DMS153 treated with DMSO at 0.1 percent for 48 hours (cell line): ENCODE data around the gene SNAI1.
"Not testable (repeated sequence)": the region's sequence is repeated elsewhere in the genome, so short reads cannot be mapped to it uniquely, and the experiment has no call there.

Experiments
- DNase-seq: peaks from one replicate; lab custom pipeline; 2025; ENCODE audit not compliant: unreplicated experiment; lab: John Stamatoyannopoulos, UW

Gene SNAI1

DNA sequence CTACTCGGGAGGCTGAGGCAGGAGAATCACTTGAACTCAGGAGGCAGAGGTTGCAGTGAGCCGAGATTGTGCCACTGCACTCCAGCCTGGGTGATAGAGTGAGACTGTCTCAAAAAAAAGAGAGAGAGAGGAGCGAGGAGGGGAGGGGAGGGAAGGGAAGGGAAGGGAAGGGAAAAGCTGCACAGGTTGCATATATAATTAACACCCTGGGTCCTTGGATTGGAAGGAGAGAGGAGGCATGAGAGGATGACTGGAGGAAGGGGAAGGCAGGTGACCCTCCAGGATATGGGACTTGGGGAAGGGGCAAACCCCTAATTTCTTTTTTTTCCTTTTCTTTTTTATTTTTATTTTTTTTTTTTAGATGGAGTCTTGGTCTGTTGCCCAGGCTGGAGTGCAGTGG is 28.8 kb downstream of the SNAI1 start:
- not testable (repeated sequence) for DNase-seq

DNA sequence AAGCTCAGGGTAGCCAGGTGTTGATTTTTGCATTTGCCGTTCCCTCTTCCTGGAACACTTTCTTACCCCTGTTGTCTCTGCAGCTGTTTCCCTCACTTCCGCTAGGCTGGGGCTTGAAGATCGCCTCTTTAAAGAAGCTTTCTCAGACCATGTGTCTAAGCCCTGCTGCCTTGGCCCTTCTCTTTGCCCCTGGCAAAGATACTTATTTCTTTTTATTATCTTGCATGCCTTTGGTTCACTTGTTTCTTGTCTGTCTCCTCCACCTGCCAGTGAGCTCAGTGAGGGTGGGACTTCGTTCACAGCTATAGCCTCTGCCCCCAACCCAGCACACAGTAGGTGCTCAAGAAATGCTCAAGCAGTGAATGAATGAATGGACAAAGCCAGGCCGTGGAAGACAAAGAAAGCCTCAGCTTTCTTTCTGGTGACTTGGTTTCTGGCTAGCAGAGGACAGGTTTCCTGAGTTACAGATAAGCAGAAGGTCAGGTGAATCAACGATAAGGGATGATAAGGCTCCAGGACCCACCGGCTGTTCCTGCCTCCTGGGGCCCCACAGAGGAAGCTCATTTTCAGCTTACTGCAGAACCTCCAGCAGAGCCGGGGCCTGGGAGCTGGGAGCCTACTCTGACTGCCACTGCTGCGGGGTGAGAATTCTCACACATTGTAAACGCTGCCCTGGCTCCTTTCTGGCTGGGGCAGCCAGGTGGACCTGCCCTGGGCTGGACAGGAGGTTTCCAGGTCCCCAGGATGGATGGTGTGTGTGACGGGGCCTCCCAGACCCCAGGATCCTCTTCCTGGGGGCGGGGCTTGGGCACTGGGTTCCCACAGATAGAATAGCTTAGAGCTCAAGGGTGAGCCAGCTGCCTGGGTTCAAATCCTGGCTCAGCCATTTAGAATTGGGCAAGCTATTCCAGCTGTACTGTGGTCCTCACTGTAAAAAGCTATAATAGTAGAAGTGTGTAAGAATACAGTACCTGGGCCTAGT is 29.8 kb downstream of the SNAI1 start:
- DNase-seq = no peak

DNA sequence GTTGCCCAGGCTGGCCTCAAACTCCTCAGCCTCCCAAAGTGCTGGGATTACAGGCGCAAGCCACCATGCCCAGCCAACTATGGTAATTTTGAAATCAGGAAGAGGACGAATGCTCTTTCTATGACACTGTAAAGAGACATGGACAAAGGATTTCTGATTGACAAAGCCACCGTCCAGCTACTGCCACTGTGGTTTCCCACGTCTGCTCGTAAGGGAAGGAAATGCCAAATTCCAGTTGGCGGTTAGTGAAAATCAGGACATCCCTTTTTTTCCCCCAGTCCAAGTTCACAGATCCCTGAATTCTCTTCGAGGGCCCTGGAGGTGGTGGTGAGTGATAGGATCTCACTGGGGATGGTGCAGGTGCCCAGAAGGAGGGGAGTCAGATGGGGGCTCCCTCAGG is 31.2 kb downstream of the SNAI1 start:
- DNase-seq = no peak

DNA sequence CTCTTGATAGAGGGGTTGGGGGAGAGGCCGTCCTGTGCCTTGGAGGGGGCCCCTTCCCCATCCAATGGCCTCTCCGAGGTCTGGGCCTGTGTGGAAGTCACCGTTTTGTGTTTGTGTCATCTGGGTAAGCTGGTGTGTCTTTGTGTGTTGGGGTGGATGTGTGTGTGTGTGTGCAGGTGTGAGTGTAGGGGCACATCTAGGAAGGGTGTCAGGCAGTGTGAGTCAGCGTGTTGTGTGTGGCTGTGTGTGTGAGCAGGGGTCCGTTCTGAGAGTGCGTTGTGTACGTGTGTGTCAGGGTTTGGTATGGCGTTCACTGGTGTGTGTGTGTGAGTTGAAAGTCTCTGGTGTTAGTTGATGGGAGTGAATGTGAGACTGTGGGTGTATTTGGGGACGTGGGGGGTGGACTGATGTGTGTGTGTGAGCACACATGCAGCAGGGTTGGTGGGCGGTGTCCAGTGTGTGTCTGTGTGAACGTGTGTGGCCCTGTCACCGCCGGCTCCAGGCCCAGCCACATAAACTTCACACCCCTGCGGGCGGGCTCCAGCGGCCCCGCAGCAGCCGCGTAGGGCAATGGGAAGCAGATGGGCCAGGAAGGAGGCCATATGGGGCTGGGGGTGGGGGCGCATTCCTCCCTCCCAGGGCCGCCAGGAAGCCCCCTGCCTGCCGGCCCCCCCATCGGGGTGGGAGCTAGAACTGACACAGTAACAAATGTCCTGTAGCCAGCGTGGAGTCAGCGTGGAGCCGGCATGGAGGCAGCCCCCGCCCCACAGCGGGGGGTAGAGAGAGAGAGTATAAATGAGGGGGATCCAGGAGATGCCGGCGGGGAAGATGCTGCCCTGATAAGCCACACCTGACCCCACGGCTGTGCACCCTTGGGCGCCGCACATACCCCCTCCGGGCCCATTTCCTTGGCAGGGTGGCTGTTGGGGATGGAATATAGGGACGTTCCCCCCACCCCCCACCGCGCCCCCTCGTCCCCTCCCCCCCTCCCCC is 32.1 kb downstream of the SNAI1 start:
- DNase-seq = no peak

DNA sequence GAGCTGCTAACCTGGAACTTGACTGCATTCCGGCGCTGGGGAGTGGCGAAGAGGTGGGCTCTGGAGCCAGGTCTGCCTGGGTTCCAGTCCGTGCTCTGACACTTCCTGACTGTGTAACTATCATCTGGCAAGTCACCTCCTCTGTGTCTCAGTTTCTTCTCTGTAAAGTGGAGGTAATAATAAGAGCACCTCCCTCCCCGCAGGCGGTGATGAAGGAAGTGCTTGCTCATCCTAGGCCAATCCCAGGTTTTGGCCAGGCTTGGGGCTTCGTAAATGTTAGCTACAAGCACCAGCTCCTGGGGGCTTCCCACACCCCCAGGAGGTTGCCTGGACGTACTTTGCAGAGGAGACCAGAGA is 32.8 kb downstream of the SNAI1 start:
- no peak for DNase-seq

DNA sequence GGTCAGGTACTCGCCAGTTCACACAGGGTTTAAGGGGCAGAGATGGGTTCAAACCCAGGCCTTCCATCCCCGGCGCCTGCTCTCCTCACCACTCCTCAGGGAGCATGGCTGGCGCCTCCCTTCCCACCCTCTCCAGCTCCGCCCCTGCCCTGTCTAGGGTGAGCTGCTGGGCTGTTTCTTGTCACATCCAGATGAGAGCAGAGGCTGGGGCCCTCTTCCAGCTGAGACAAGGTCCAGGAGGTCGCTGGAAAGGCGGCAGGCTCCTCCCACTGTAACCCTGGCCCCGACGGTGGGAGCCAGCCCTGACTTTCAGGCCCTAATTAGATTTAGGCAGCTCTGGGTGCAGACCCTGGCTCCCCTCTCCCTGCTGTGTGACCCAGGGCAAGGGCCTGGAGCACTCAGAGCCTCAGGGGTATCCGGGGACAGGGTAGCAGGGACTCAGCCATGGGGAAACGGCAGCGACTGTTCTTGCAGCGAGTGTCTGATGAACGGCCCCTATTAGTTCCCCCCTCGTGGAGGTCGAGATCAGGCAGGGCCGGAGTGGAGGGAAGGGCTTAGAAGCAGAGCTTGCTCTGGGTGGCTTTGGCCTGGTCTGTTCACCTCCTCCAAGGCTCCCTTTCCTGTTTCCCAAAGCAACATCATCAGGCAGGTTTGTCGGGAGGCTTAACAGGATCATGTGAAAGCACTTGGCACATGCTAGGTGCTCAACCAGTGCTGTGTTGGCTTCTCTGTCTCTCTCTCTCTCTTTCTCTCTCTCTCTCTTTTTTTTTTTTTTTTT is 33.4 kb downstream of the SNAI1 start:
- DNase-seq = no peak

DNA sequence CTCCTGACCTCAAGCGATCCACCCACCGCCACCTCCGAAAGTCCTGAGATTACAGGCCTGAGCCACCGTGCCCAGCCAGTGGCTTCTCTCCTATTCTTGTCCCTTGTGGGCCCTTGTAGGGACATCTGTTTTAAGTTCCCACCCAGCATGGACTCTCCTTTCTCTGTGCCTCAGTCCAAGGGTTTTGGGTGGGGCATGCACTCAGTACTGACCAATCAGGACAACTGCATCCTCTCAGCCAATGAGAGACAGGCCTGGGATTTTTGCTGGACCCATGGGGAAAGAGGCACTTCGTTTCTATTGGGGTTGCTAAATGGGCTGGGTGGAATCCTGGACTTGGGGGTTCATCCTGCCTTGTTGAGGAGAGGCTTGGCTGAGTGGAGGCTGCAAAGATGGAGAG is 34.4 kb downstream of the SNAI1 start:
- no peak for DNase-seq

DNA sequence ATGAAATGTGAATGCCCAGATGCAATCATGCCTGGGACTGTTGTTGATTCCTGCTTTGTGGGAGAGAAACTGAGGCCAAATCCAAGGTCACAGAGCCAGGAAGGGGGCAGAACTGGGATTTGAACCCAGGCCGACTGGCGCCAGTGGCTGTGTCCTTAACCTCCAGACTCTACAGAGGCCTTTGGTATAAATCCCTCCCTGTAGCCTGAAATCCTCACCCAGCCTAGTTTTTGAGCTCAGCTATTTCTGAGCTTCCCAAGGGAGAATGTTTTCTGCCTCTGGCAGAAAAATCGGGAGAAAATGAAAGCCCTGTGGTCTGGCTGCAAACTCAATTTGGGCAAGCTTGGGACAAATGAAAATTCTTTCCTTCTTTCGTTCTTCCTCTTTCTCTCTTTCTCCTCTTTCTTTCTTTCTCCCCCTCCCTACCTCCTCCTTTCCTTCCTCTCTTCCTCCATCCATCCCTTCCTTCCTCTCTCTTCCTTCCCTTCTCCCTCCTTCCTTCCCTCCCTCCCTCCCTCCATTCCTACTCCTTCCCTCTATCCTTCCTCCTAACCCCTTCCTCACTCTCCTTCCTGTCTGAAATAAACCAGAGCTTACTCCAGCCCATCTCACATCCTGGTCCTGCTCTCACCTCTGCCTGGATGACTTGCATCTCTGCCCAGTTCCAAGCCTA is 34.9 kb downstream of the SNAI1 start:
- DNase-seq = no peak

DNA sequence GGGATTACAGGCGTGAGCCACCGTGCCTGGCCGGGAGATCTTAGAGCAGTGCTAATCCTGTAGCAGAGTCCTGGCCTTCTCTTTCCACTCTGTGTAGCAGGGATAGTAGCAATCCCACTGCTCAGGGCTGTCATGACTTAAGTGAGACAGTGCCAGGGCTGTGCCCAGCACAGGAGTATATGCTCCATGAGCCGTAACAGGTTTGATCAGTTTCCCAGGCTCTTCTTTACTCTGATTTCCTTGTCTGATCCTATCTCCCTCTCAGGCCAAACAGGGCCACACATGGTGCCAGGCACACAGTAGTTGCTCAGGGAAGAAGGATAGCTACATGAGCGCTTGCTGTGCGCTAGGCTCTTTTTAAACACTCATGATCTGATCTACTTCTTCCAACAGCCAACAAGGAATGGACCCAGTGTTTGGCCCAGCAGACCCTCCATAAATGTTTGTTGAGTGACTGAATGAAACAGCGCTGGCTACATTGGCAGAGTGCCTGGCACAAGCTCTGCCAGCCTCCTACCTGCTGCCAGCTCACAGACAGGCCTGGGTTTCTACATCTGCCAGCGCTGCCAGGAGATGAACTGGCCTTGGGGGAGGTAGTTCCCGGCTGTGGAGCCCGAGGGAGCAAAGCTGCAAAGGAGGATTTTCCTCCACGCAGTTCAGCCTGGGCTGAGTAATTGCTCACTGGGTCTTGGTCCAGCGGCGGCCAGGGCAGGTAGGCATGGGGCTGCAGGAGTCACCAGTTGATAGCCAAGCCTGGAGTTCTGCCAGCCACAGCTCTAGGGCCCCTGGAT is 36.9 kb downstream of the SNAI1 start:
- no peak for DNase-seq

DNA sequence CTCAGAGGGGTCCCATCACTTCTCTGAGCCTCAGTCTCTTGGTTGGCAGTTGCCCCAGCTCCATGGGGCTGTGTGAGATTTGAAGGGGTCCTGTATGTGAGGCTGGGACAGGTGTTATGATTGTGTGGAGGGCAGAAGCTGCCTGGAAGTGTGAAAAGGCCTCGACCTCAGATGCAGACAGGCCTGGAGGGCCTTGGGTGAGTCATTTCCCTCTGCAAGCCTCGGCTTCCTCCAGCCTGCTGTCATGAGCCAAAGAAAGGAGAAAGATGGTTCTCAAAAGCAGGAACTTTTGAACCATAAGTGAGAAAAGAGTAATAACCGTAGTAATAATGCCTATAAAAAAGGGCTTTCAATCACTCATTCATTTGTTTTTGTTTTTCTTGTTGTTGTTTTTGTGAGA is 37.5 kb downstream of the SNAI1 start:
- DNase-seq = no peak

DNA sequence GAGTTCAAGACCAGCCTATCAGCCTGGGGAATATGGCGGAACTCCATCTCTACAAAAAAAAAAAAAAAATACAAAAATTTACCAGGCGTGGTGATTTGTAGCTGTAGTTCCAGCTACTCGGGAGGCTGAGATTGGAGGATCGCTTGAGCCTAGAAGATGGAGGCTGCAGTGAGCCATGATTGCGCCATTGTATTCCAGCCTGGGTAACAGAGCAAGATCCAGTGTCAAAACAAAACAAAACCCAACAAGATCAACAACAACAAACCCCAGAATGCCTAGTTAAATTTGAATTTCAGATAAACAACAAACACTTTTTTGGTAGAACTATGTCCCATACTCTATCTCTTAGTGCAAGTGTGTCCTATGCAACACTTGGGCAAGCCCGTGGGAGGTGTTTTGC is 39.9 kb downstream of the SNAI1 start:
- no peak for DNase-seq

DNA sequence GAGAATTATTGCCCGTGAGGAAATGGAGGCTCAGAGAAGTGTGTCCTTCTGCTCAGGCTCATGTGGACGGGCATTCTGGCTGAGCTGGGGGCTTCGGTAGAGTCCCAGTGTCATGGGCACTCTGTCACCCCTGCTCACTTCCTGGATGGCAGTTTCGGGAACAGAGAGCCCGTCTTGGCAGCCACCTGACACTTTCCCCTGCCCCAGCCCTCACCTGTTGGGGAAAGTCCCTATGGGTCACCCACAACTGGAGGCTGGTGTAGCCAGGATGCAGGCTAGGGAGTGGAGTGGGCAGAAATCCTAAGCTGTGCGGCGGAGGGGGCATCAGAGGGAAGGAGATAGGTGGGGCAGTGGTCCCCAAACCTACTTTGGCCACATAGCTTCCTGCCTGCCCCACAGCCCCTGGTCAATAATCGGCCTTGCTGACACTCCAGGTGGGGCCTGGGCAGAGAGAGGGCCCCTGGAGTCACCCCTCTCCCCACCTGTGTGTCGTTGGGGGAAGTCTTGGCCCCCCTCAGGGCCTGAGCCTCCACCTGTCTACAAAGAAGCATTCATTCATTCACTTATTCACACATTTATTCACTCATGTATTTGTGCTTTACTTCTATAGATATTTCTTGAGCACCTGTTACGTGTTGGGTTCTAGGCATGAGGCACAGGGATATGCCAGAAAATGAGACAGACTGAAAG is 40.5 kb downstream of the SNAI1 start:
- DNase-seq = no peak

DNA sequence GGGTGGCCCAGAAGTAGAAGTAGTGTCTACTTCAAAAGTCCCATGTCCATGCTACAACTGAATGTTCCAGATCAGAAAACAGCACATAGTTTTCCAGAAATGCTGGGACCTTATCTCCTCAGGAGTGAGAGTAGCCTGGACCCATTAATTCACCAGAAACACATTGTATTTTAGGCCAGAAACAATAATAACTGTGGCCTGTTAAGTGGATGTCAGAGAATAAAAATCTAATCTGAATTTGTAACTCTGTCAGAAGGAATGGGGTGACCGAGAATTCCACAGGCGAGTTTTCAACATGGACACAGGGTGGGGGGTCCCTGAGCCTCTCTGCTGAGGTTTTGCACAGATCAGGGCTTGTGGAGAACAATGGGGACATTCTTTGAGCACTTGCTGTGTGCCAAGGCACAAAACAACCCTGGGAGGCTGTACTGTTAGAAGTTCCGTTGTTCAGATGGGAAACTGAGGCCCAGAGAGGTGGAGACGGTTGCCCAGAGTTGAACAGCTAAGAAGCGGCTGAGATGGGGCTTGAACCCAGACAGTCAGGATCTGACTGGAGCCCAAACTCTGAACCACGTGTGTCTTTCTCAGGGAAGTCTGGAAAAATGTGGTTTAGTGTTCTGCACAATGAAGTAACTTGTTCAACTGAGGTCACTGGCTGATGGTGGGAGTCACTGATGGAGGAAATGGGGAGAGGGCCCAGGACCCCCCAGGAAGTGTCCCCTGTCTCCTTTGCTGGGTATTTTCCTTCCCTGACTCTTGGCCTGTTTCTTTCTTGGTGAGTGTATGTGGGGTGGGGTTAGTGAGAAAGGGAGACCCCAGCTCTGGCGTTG is 44.2 kb downstream of the SNAI1 start:
- DNase-seq = no peak

DNA sequence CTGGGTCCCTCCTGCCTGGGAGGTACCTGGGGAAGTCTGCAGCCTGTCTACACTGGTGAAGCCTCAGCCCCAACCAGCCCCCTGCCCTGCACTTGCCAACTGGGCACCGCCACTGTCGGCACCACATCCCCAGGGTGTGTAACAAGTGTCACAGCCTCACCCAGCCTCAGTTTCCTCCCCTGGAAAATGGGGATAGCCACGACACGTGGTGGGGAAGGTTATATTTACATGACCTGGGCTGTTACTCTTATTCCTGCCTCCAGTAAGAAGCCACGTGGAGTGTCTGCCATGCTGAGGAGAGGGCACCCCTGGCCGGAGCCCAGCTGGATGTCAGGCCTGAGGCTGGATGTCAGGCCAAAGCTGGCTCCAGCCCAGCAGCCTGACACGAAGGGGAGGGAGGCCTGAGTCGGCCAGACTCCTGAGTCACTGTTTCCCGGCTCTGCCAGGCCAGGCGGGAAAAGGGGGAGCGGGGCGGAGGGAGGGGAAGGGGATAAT is 44.9 kb downstream of the SNAI1 start:
- DNase-seq = no peak

DNA sequence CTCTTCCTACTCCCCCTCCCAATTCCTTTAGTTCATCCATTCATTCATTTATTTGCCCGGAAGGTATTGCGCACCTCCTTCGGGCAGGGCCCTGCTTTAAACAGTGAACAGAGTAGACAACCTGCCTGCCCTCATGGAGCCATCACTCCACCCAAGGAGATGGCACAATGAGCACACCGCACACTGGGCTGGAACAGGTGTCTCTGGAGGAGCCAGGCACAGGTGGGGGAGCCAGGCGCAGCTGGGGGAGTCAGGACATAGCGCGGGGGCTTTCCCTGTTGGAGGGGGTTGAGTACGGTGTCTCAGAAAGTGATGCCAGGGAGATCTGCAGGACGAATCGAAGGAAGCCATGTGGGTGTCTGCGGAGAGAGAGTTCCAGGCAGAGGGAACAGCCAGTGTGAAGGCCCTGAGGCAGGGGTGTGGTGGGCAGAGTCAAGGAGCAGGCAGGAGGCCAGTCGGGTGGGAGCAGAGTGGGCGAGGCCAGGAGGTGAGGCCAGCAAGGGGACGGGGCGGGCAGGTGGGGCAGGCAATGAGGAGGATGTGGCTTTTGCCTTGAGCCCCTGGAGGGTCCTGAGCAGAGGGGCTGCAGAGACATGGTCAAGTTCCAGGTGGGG is 46.4 kb downstream of the SNAI1 start:
- no peak for DNase-seq

DNA sequence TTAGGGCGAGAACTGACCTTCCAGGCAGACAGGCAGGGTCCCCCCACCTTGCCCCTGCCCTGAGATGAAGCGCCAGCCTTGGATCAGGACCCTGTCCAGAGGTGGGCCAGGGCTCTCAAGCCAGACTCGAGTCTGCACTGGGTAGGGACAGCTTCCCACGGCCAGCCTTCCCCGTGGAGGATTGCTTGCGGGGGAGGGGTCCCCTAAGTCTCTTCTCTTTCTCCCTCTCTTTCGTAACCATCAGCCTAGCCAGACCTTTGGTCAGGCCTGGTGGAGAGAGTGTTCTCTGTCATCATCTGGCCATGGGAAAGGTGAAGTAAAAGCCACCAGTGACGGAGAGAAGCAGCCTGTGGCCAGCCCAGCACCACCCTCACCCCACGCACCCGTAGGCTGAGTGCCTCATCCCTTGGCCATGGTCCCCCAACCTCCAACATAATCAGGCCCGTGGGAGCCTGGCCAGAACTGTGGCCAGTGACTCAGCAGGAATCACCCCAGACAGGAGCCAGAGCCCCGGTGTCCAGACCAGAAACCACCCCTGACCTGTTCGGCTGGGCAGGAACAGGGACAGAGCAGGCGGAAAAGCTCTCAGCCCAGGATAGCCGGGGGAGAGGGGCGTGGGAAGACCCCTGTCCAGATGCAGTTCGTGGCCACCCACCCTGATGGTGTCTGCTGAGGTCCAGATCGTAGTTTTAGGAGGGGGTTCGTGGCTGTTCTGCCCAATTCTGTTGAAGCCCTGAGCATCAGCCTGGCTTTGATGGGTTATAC is 47.1 kb downstream of the SNAI1 start:
- DNase-seq = no peak
